Measurements from ENCODE around the gene IRF8. TPM values are rescaled to one million over a fixed set of nuclear protein-coding genes. Genes with fewer than 3 reads are reported as not detected.

The IRF8 gene
- total and polyA plus RNA-seq, 2 of the 4 experiments (the other 2 are of a cell fraction) = not detected

- Histone ChIP-seq H2BK5ac (ENCODE audit: low read depth, low read length, poor library complexity, severe bottlenecking) (no peak overlapping the region), H3K27ac (ENCODE audit: insufficient read depth, low read length) (no peak overlapping the region), H2BK120ac (ENCODE audit: low read depth, low read length) (no peak overlapping the region), H3K9me1 (ENCODE audit: insufficient read depth, low read length) (no peaks in the 10 kb centered on the region), H3K79me1 (ENCODE audit: low read depth in 1 of 2, low read length in 2 of 2) (no peaks in the 10 kb centered on the region), H3K18ac (ENCODE audit: low read depth, low read length) (no peak overlapping the region), H3K14ac (replicated peaks; ENCODE audit: low read depth, low read length) (no peak overlapping the region), H3K23ac (ENCODE audit: low read depth, low read length) (no peak overlapping the region), H3K36me3 (ENCODE audit: control insufficient read depth, insufficient read depth, low read length) (no peaks in the 10 kb centered on the region), H3K4me2 (ENCODE audit: low read depth, low read length) (no peak overlapping the region), H3K27me3 (ENCODE audit: control insufficient read depth, insufficient read depth, low read length) (peaks cover 57% of the 10 kb centered on the region), H4K5ac (ENCODE audit: low read depth, low read length) (no peak overlapping the region), H3K4me3 (ENCODE audit: insufficient read depth, low read depth, low read length) (no peak overlapping the region), H4K8ac (ENCODE audit: low read depth in 2 of 2, low read length in 2 of 2) (no peak overlapping the region), H3K4me1 (ENCODE audit: control insufficient read depth, insufficient read depth, low read length) (no peaks in the 10 kb centered on the region), H2BK20ac (ENCODE audit: low read depth, low read length) (no peak overlapping the region), H2AK9ac (replicated peaks; ENCODE audit: low read depth, low read length, poor library complexity) (no peak overlapping the region), H3K4ac (ENCODE audit: low read depth, low read length) (no peak overlapping the region), H4K91ac (ENCODE audit: insufficient read depth, low read depth, low read length) (no peak overlapping the region), H3K9ac (ENCODE audit: low read depth, low read length) (no peak overlapping the region), H3K9me3 (ENCODE audit: control insufficient read depth, insufficient read depth, low read length) (peaks cover 11% of the 10 kb centered on the region), H3K56ac (ENCODE audit: extremely low read depth, insufficient read depth, low read length) (no peak overlapping the region), H2AFZ (replicated peaks; ENCODE audit: low read length, poor library complexity) (no peak overlapping the region), H2BK15ac (ENCODE audit: low read depth, low read length) (no peak overlapping the region), H4K20me1 (ENCODE audit: insufficient read depth, low read length) (no peaks in the 10 kb centered on the region), H2AK5ac (ENCODE audit: low read depth, low read length) (no peak overlapping the region)
- WGBS, 2 experiments (ENCODE audit: extremely low coverage in 2 of 2, insufficient read length in 1 of 2) = no CpG with 5 or more reads among the region's 7 CpGs
- CTCF ChIA-PET = no interaction called here
- no TSS peak for BruUV-seq (replicated peaks)
- no peak for DNase-seq
- ATAC-seq (ENCODE audit: low read depth) = no peak
- TF ChIP-seq BHLHE40 (IDR thresholded peaks at IDR 0.05; ENCODE audit: low read depth, low read length) = no peak
- no peak for TF ChIP-seq RAD21 (IDR thresholded peaks at IDR 0.05; ENCODE audit: low read length)
- no peak for TF ChIP-seq CHD1 (IDR thresholded peaks at IDR 0.05; ENCODE audit: low read depth, low read length)
- no peak for TF ChIP-seq SMC3 (IDR thresholded peaks at IDR 0.05; ENCODE audit: low read depth, low read length)
- TF ChIP-seq RCOR1 (IDR thresholded peaks at IDR 0.05; ENCODE audit: insufficient replicate concordance, low read length) = no peak
- no peak for TF ChIP-seq FOS (IDR thresholded peaks at IDR 0.05; ENCODE audit: low read depth, low read length)
- TF ChIP-seq MXI1 (IDR thresholded peaks at IDR 0.05; ENCODE audit: borderline replicate concordance, low read depth, low read length) = no peak
- no peak for TF ChIP-seq MAZ (IDR thresholded peaks at IDR 0.05; ENCODE audit: borderline replicate concordance, low read depth, low read length)
- TF ChIP-seq USF2 (IDR thresholded peaks at IDR 0.05; ENCODE audit: low read depth, low read length) = no peak
- TF ChIP-seq ELK1 (IDR thresholded peaks at IDR 0.05; ENCODE audit: borderline replicate concordance, low read depth, low read length) = no peak
- no peak for TF ChIP-seq MAFK (IDR thresholded peaks at IDR 0.05; ENCODE audit: low read depth, low read length)
- no peak for TF ChIP-seq RFX5 (IDR thresholded peaks at IDR 0.05; ENCODE audit: low read depth, low read length)
- TF ChIP-seq CEBPB (IDR thresholded peaks at IDR 0.05; ENCODE audit: low read depth, low read length) = no peak
- TF ChIP-seq NFE2L2 (IDR thresholded peaks at IDR 0.05; ENCODE audit: low read depth, low read length) = no peak
- TF ChIP-seq POLR2A (IDR thresholded peaks at IDR 0.05; ENCODE audit: low read depth, low read length) = no peak
- no peak for TF ChIP-seq CTCF (conservative IDR thresholded peaks at IDR 0.05; ENCODE audit: low read depth, low read length)
- intact Hi-C loops (cut with micrococcal nuclease) = no loop called here
- POLR2A ChIA-PET (ENCODE audit: unreplicated experiment) = no interaction called here
- dilution Hi-C loops (cut with HindIII; ENCODE audit: low sequenced_read_pairs, unreplicated experiment) = no loop called here
- in situ Hi-C loops (cut with MboI; ENCODE audit: low sequenced_read_pairs) = no loop called here
Observed at GRCh38 chr16:85857406-85857805, 41.6 kb upstream of the IRF8 start.
